GM21737 (cell line): ENCODE data around the gene LETM1.

Experiments
- ATAC-seq: cut with Tn5 transposase; IDR thresholded peaks from one replicate; pipeline ENCODE4 v1.9.1; 2021; ENCODE audit warnings: mild to moderate bottlenecking, moderate library complexity; ENCODE audit not compliant: unreplicated experiment

LETM1 gene

DNA sequence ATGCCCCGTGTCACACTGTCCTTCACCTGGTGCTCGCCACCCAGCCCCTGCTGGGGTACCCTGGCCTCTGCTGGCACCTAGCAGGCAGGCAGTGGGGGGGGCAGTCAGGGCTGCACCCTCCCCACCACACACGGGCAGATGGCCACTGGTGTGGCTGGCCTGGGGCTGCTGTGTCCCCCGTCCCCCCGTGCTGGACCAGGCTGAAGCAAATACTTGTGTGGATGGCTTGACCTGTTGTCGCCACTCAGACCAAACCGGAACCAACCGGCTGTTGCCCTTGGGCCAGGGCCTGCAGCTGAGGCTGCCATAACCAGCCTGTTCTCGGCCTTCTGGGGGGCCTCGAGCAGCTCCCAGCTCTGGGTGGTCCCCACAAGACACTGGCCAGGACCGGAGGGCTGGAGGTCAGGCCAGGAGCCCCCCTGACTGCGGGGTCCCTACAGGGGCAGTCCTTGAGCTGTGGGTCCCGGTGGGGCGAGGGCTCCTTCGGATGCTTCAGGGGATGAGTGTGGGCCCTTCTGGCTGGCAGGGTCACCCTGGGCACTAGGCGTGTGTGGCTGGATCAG, 58.6 kb downstream of the LETM1 start:
- no peak for ATAC-seq

DNA sequence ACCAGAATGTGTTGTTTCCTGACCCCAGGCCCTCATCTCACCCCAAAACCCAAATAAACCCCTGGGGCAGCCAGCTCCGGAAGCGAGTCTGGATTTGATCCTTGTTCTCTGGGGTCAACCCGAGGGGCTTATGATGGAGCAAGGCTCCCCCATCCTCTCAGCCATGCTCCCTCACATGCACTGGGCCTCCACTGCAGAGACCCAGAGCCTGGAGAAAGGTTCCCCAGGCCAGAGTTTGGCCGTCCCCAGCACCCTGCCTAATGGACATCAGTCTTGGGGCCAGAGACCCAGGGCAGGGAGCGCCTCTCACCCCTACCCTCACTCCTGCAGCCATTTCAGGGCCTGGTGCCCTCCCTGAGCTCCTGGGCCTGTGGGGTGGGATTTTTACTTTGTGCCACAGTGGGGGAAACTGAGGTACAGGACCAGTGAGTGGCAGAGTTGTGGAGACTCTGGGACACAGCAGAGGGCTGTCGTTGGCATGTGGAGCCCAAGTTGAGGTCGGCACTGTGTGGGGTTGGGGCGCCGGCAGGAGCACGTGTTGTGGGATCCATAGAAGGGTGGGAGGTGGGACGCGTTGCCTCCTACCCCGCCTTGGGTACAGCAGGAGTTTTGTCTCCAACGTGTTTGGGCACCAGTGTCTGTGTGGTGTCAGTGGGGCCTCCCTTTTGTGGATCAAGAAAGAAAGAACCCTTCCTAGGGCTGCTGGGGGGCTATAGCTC, 59.3 kb downstream of the LETM1 start:
- ATAC-seq: no peak

DNA sequence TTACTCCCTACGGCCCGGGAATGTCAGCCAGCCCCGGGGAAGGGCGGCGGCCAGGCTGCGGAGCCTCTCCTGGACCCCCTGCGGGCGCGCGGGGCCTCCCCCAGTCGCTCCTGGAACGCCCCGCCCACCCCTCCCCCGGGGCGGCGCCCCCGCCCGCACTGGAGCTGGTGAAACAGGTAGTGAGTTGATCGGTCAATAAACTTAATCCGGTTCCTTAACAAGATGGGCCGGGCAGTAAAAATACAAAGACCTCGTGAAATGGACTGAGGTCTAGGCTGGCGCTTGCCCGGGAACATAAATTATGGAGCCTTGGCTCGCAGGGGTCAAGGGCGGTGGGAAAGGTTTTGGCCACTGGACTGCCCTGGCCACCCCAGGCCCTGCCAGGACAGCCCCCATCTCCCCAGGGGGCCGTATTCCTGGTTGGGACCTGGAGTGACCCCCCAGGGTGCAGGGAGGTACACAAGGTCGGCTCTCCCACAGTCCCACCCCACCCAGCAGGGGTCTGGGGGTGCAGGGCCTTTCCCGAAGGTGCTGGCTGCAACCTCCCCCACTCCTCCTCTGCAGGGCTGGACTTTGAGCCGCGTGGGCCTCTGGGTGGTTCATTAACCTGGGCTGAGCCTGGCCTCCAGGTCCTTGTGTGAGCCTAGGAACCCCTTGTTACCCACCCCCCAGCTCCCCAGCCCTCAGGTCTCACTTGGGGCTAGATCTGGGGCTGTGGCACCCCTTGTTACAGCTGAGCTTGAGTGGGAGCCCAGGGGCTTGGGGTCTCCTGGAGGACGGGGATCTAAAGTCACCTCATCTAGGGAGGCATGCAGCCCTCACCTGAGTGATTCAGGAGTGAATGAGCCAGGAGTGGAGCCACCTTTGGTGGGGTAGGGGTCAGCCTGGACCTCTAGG, 60.4 kb downstream of the LETM1 start:
- no peak for ATAC-seq

DNA sequence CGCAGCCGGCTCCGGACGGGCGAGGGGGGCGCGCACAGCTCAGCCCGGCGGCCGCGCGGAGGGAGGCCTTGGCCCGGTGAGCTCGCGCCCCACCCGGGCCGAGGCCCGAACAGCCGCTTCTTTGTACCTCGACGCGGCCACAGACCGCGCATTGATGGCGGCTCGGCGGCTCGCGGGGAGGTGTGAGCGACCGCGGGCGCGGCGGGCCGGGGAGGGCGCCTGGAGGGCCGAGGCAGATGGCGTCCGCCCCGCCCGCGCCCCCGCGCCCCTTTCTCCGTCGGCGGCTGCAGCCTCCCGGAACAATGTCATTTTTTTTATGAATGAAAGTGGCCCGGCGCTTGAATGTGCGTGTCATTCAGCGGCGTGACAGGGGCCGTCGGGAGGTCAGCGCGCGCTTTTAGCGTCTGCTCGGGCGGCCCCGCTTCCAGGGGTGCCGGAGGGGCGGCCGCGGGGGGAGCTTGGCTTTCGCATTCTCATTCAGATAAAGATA, 61.1 kb downstream of the LETM1 start:
- ATAC-seq: no peak

DNA sequence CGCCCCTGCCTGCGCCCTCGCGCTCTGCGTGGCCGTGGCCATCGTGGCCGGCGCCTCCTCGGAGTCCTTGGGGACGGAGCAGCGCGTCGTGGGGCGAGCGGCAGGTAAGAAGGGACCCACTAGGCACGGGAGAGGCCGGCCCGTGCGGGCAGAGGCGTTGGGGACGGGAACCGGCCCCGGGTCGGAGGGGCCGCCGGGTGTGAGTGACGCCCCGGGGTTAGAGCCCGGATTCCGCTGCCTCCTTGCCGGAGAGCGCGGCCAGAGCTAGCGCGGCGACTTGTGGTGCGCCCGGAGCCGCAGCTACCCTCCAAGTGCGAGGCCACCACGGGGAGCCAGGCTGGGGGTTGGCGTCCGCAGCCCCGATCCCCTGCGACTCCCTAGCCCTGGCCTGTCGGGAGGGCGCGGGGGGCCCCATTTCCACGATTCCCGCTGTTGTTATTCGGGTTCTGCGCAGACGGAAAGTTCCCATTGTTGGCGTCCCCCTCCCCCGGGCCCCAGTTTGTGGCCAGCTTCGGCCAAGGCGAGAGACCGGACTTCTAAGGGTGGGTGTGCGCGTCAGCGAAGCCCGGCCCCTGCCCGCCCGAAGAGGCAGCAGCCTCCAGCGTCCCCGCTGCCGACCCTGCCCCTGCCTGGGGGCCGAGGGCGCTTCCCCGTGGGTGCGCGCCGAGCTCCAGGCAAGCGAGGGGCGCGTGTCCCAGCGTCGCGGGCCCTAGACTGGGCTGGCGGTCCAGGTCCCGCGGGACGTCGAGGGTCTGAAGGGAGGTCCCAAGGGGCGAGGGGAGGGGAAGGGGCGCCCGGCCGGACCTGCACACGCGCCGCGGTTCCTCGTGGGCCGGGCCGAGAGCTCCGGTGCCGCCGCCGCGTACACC, 61.8 kb downstream of the LETM1 start:
- no peak for ATAC-seq

DNA sequence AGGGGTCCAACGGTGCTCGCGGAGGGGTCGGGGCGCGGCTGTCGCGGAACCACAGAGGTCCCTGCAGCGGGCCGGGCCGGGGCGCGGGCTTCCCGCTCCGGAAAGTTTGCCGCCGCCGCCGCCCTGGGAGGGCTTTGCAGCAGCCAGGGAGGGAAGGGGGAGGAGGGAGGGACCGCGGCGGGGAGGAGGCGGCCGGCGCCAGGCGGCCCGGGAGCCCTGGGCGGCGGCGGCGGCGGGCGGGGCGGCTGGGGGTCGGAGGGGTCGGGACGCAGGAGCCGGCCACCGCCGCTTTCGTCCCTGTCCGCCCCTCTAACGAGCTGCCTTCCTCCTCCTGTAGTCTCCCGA, 62.5 kb downstream of the LETM1 start:
- ATAC-seq: no peak

DNA sequence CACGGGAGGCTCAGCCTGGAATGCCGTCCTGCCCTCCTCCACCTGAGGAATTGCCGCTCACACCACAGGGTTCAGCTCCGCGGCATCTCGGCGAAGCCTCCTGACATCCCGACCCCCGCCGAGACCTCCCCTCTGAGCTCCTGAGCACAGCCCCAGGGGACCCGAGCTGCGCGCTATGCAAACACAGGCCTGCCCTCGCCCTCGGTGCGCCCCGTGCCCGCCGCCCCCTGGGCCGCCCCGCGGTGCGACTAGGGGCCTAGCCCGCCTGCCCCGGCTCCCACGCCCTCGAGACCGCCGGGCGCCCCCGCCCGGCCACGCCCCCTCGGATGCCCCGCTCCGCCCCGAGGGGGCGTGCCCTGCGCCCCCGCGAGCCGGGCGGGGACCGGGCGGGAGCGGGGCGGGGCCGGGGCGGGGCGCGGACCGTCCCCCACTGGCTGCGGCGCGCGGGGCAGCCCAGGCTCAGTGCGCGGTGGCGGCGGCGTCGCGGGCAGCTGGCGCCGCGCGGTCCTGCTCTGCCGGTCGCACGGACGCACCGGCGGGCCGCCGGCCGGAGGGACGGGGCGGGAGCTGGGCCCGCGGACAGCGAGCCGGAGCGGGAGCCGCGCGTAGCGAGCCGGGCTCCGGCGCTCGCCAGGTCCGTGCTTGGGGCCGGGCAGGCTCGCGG, 63.0 kb downstream of the LETM1 start, which contains the start of gene FGFR3:
FGFR3 (plus strand) TSS at position 462 of the 664 bp plus-strand sequence. CDS start 642 bp downstream, outside the sequence.
- no peak for ATAC-seq

DNA sequence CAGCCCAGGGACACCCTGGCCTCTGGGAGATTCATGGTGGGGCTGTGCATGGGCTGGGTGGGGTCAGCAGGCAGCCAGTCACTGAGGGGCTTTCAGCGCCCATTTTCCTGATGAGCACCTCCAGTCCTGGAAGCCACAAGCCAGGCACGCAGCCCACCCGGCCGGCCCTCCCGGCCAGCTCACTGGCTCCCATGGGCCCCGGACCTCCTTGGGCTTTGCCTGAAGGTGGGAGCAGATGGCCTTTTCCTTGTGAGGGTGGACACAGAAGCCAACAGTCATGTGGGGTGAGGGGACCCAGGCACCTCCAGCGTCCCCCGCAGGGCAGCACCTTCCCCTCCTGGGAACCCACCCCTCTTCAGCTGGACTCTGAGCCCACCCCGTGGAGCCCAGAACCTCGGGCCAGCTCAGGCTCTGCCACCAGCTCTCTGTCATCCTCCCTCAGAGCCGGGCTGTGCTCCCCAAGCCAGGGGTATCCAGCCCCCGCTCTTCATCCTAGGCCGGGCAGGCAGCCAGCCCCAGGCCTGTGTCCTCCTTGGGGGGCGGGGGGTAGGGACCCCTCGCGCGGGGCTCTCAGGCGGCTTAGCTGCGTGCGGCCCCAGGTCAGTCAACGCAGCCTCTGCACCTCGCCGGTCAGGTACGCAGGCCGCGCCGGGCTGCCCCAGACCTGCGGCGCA, 63.7 kb downstream of the LETM1 start:
- no peak for ATAC-seq

DNA sequence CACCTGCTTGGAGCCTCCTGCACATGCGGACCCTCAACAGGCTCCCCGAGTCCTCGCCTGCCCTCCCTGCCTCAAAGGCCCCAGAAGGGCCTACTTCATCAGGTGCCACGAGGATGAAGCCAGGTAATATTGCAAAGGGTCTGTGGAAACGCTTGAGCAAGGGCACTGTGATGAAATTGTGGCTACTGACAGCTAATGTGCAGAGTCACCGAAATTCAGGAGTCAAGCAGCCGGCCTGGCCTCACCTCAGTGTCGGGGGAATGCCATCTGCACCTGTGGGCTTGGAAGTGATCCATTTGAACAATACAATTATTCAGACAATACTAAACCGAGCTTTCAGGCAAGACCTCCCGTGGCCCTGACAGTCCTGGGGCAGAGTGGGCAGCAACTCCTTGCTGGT, 66.0 kb downstream of the LETM1 start:
- ATAC-seq: no peak

DNA sequence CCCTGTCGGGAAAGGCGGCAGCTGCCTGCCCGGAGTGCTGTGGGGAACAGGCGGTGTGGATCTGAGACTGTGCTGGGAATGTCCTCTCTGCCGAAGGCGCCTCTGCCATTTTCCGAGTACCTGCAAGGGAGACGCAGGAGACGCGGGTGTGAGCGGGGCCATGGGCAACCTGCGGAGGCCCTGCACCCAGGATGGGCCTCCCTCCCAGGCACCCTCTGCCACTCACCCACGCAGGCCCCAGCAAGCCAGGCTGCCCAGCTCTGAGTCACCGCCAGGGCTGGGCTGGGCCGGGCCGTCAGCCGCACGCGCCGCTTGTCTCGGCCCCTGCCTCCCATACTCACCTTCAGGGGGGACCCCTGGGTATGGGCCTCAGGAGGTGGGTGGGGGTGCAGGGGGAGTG, 66.4 kb downstream of the LETM1 start:
- no peak for ATAC-seq

DNA sequence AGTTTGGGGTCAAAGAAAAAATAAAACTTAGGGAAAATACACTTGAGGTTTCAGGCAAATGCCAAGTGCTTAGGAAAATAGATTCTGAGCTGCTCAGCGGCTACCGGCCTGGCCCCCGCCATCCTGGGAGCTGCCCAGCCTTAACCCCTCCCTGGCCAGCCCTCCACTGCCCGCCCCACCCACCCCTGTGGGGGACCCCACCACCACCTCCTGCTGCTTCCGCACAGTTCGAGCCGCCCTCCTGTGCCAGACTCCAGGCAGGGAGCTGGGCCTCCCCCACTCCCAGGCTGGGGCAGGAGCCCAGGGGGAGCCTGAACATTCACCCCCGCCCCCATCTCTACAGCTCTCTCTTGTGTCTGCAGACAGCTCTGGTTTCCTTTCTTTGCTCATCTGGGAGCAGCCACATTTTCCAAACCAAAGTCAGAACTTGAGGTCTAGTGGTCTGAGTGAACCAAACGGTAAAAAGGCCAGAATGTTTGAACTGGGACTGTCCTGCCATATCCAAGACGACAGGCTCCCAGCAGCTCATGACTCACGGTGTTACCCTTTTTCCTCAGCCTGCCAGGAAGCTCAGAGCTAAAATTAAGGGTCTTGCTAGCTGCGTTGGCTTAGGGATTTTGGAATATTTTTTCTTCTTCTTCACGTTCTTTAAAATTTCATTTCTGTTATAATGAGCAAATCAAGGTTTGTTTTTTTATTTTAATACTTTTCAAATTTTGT, 67.5 kb downstream of the LETM1 start:
- ATAC-seq: no peak

DNA sequence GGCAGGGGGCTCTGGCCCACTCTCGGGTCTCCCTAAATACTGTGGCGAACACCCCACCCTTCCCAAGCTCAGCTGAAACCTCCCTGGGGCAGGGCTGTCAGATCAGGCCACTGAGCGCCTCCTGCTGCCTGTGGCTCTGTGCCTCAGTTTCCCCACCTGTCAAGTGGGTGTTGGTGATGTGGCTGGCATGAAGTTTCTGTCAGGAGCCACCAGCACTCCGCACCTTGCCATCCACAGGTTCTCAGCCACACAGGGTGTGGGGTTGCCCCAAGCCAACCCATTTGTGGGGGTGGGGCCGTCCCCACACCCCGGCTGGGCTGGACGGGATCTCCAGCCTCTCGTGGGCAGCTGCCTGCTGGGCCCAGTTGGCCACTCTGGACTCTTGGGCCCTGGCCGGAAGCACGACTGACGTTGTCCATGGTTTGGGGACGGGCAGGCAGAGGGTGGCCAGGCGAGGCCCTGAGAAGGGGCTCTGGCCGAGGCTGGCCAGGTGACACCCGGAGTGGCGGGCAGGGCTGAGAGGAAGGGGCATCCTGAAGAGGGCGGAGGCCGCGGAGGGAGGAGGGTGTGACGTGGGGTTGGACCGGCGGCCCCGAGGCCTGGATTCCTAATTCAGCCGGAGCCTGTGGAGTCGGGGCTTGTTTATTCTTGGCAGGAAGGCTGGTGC, 68.4 kb downstream of the LETM1 start:
- no peak for ATAC-seq

DNA sequence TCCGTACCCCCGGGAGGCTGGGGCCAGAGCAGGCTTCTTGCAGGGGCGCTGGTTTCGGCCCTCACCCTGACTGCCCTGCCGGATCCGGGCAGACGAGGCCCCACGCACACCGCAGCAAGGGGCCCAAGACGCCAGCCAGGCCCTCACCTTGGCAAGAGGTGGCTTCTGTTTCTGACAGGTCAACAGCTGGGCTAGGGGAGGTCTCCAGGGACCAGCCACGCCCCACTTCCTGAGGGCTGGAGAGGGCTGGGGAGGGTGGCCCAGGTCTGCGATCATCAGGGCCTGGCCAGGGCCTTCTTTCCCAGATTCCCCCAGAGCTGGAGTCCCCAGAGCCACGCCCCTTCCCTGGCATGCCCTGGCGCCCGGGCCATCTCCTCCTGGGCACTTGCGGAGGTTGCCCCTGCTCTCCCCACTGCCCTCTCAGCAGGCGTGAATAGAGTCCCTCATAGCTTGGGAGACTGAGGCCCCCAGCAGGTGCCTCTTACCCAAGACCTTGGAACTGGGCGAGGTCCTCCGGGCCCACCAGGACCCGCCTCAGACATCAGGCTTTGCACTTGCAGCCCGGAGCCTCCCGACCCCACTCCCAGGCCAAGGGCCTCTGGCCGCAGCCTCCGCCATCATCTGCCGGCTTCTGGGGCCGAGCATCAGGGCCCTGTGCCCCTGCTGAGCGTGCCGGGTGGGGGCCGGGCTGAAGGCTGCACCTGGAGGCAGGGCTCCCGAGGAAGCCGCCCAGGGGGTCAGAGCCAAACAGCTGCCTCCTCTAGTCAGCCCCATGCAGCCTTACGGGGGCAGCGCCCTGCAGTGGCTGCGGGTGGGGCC, 69.2 kb downstream of the LETM1 start:
- ATAC-seq: no peak

DNA sequence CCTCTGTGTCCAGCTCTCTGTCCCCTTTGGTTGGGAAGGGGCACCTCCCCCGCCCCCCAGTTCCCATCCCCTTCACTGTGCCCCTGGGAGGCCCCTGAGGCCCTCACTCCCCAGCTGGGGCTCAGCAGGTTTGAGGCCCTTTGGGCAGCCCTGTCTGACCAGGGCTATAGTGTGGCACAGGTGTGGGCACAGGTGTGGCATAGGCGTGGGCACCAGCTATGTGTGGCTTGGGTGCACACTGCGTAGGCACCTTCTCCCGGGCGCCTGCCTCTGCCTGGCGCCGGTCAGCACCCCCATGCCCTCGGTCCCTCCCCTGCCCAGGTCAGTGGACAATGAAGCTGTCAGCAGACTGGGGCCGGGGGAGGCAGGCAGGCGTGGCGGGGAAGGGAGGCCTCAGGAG, 70.4 kb downstream of the LETM1 start:
- no peak for ATAC-seq

DNA sequence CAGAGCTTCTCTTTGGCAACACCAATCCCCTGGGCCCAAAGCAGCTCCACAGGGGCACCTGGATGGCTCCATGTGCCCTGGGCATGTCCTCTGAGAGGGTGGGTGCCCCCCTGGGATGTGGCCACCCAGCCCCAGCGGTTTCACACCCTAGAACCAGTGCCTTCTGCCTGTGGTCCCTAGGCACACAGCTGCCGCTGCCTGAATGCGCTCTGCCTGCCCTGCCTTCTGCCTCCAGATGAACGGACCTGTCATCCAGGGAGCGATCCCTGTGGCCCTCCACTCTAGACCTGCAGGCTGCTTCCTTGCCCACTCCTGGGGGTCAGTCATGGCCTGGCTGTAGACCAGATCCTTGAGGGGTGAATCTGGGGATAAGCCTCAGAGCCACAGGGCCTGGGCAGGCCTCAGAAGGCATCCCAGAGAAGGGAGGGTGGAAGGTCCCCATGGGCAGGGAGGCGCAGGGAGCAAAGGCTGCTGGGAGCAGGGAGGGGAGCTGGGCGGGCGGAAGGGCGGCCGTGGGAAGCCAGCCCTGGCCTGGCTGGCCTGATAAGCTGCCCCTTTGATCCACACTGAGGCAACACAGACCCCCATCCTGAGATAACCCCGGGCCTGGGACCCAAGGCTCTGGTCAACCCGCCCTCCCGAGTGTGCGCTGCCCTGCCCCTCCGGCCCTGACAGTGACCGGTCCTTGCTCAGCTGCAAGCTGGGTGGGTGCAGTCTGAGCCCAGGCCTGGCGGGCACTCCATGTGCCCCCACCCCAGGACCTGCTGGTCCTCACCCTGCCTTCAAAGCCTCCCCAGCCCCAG, 71.0 kb downstream of the LETM1 start:
- no peak for ATAC-seq

DNA sequence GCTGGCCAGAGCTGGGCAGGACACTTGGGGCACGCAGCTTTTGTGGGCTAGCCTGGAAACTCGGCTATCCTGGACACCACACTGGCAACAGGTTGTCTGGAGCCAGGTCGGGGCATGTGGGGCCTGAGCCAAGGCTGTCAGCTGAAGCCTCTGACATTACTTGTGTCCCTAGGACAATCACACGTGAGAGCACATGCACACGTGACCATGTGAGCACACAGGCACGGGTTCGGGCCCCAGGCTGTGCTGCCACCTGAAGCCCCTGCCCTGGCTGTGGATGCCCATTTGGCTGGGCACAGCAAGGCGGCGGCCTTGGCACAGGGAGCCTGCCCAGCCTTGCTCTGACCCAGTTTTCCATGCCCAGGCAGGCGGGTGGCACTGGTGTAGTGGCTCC, 71.6 kb downstream of the LETM1 start:
- no peak for ATAC-seq

DNA sequence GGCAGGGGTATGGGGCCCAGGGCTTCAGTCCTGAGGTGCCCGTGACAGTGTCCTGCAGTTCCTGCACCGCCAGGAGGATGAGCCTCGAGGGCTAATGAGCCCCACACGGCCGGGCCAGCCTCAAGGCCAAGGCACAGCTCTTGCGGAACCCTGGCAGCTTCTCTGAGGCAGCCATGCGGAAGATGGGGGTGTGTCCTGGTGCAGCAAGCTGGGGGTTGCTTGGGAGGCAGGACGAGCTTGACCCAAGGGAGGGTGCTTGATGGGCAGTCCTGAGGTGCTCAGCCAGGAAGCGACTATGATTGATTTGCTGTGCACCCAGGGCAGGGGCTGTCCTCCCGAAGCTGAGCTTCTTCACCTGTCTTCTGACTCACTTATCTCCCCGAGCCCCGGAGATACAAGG, 72.0 kb downstream of the LETM1 start:
- no peak for ATAC-seq
